Renal cortical epithelial cell (primary cell): Measurements from ENCODE around the gene SLC35F5. TPM values are rescaled to one million over a fixed set of nuclear protein-coding genes. Genes with fewer than 3 reads are reported as not detected.
A peak's percentile ranks its signal among the peaks of the same experiment; 100 is the strongest.
"Not testable (repeated sequence)": the region's sequence is repeated elsewhere in the genome, so short reads cannot be mapped to it uniquely, and the experiment has no call there.

Experiments used
- DNase-seq: peaks from one replicate; pipeline ENCODE4 v3.0.0-alpha.2; 2011; ENCODE audit warnings: low read depth
- total RNA-seq: library from RNA; depleted of rRNA; stranded (reverse); fragments of >200 nt; gene quantifications from 2 replicates; pipeline ENCODE4 v1.2.3, GENCODE V29; 2014

SLC35F5 gene, protein sequence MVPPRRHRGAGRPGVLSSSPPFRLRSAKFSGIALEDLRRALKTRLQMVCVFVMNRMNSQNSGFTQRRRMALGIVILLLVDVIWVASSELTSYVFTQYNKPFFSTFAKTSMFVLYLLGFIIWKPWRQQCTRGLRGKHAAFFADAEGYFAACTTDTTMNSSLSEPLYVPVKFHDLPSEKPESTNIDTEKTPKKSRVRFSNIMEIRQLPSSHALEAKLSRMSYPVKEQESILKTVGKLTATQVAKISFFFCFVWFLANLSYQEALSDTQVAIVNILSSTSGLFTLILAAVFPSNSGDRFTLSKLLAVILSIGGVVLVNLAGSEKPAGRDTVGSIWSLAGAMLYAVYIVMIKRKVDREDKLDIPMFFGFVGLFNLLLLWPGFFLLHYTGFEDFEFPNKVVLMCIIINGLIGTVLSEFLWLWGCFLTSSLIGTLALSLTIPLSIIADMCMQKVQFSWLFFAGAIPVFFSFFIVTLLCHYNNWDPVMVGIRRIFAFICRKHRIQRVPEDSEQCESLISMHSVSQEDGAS
- total RNA-seq = 381 and 427 TPM in 2 replicates

DNA sequence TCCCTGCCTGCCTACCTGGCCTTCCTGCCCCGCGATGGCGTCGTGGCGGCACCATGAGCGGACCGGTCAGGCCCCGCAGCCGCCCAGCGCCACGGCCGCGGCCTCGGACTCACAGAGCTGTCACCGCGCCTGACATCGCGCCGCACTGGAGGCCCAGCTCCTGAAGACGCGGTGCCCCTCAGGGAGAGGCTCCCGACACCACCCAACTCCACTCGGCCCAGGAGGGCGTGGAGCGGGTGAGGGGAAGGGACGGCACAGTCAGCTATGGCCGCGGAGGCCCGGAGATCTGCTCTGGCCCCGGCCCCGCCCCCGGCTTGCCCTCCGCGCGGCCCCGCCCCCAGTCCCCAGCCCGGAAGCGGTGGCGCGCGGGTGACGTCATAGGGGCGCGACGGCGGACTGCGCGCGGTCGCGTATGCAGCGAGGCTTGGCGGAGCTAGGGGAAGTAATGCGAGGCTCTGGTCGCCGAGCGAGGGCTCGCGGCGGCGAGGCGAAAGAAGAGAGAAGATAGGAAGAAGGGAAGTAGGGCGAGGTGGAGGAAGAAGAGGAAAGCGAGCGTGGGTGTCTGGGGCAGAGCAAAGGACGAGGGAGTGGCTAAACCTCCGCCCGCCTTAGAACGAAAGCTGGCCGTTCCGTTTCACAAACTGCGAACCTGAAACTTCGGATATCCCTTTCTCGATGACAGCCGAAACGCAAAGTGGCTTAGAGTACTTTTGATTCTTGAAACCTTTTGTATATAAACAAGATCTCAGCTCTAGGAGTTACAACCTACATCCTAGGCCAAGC is at the start of gene SLC35F5:
Gene SLC35F5, minus strand, starts transcription at position 288 of the 783 bp plus-strand sequence. Its CDS starts 233 bp downstream, at position 55.
- peak; percentile 63 for DNase-seq

DNA sequence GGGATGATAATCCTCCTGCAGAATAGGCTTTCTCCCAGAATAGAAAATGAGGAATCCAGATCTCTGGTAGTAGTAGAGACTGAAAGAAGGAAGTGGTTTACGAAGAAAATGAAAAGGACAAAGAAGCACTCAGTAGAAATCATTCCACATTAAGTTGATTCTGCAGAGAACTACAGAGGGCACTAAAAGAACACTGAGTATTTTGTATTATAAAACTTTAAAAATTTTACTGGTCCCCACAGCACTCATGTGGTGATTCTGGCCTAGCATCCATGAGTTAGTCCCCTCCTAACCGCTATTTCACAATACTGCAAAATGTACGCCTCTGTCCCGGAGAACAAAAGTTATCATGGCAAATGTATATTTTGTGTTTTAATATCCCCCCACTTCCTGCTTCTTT is 42.9 kb upstream of the SLC35F5 start:
- DNase-seq = no peak

DNA sequence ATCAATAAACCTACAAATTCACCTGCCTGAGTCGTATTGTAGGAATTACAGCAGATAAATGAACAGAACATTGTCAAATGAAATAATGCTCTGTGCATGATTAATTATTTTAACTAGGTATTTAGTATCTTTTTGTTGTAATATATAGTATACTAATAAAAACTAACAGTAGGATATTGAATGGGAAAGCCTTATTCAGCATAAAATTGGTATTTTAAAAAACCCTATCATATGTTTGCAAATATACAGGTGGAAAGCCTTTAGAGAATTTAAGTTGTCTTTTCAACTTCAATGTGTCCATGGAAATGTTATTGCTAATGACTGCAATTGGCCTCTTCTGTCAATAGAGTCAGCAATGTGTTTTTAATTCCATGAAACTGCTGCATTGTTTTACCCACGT is 40.8 kb upstream of the SLC35F5 start:
- DNase-seq = no peak

DNA sequence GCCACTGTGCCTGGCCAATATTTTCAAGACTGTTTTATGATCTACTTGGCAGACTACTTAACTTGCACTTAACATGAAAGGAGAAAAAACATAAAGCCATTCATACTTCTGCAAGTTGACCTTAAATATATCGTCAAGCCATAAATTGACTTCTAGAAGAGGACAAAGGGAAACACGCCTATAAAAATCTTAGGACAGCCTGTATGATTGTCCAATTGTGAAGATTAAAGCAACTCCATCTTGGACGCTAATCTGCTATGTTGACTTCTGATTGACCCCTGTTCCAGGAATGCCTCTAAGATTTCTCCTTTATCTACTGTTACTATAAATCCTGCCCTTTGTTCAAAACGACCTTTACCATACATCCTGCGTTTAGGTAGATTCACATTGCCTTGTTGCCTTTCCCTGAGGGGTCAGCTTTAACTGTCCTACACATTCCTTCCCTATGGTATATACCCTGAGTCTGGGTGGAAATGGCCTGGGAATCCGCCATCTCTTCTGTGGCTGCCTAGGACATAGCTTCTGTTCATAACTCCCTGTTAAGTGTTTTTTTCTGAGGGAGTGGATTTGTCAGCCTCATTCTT is 40.2 kb upstream of the SLC35F5 start:
- DNase-seq = no peak

DNA sequence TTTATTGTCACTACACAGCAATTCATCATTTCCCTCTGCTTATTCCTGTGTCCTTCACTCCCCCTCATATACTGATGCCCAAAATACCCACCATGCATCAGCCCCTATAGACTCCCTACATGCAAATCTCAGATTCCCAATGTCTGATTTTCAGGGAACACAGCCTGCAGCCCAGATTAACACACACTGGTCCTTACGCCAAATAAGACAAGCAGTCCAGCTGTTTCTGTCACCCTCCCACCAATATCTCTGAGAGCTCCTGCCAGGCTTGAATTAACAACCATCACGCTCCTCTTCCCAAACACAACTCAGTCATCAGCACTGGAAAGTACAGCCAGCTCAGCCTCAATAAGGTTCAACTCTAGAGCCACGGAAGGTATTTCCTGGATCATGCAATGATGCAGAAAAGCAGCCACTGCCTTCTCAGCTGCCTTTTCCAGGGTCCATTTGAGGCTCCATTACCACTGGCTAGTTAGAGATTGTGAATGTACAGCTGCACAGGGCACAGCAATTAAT is 39.0 kb upstream of the SLC35F5 start:
- DNase-seq = peak; percentile 51

DNA sequence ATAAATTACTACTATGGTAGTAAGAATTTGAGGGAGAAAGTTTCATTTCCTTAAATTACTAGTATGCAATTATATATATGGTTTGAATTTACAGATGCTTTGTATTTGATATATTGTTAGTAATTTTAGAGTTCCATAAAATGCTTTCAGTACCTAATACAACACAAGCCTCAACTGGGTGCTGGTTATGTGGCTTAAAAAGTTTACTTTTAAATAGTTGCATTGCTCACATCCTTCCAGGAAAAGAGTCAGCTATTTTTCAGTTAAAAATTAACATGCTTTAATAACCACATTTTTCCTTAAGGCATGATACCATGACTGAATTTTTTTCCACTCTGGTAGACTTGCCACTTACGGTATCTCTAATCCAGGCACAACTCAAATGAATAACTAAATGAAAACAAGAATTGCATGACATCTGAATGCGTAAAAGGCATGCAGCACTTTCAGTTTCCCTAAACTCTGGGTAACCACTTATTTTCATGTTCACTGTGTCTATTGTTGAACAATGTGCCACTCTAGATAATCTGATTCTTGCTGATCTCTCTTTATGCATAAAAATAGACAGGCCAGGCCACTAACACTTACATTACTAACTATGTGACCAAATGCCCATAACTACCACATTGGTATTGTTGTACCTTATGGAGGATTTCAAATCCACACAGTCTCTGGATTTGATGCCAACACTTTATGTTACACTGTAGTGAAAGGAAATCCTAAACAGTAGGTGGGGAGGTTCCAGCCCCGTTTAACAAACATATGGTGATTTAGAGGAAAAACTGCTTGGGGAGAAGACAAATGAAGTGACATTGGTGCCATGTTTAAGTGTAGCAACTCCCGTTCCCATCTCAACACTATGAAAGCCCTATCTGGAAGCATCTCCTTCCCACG is 35.5 kb upstream of the SLC35F5 start:
- DNase-seq = peak; percentile 100

DNA sequence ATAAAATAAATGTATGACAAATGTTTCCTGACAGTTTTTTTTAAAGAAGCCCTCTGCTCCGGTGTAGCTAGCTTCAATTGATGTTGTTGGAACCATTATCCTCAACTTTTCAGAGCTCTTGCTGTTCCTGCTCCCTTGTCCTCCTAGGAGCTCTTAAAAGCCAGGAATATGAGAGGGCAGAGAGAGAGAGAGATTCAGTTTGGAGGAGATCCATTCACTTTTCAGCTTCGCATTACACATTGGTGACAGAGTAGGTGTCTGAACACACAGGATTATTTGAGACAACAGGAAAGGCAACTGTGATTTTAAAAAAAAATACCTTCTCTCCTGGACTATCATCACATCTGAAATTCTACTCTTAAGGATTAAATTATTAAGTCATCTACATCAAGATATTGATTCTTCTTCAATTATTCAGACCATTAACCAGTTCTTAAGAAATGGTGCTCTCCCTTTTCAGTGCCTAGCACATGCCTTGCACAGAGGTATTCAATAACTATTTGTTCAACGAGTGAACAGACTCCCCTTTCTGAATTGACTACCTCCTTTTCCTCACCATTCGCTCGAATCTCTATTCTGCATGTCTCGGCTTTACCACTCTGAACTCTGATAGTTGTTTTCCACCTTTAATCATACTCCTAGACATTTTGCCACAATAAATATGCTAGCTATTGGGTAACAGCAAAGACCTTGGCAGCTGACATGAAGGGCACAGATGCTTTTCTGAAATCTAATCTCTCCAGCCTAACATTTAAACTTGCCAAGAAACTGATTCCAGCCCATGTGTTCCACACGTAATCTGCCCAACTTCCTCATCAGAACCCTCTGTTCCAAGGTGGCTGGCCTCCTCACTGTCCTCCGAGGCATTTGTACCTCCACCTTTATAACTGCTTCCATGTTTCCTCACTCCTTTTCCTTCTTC is 28.6 kb upstream of the SLC35F5 start:
- no peak for DNase-seq

DNA sequence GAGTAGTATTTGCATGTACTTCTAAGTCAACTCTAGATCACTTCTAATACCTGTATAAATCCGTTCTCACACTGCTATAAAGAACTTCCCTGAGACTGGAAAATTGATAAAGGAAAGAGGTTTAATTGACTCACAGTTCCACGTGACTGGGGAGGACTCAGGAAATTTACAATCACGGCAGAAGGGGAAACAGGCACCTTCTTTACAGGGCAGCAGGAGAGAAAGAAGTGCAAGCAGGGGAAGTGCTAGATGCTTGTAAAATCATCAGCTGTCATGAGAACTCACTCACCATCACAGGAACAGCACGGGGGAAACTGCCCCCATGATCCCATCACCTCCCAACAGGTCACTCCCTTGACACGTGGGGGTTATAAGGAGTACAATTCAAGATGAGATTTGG is 24.0 kb upstream of the SLC35F5 start:
- no peak for DNase-seq

DNA sequence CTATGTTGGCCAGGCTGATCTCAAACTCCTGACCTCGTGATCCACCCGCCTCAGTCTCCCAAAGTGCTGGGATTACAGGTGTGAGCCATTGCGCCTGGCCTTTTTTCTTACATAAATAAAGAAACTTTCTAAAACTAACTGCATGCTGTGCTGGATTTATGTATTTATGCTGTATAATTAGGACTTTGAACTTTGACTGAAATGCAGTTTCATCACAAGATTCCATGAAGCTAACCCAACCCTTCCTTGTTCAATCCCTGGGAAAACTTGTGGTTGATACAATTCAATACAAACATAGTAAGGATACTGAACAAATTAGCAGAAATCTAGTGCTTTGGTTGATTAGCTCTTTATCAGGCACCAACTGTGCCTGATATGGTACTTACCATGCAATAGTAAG is 20.9 kb upstream of the SLC35F5 start:
- peak; percentile 46 for DNase-seq

DNA sequence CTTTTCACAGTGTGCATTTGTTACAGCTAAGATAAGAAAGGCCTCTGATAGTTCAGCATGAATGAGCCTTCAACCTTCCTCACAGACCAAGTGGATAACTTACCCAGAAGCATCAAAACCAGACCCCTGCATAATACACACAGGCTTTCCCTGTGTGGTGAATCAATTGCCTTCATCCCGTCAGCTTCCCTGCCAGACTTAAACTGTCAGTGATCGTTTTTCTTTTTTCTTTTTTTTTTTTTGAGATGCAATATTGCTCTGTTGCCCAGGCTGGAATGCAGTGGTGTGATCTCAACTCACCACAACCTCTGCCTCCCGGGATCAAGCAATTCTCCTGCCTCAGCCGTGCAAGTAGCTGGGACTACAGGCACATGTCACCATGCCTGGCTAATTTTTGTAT is 20.5 kb upstream of the SLC35F5 start:
- peak; percentile 73 for DNase-seq

DNA sequence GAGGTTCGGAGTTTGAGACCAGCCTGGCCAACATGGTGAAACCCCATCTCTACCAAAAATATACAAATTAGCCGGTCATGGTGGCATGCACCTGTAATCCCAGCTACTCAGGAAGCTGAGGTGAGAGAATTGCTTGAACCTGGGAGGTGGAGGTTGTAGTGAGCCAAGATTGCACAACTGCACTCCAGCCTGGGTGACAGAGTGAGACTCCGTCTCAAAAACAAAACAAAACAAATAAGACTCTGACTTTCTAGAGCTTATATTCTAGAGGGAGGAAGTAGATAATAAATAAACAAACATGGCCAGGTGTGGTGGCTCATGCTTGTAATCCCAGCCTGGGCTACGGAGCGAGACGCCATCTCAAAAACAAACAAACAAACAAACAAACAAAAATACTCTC is 18.2 kb upstream of the SLC35F5 start:
- DNase-seq = not testable (repeated sequence)

DNA sequence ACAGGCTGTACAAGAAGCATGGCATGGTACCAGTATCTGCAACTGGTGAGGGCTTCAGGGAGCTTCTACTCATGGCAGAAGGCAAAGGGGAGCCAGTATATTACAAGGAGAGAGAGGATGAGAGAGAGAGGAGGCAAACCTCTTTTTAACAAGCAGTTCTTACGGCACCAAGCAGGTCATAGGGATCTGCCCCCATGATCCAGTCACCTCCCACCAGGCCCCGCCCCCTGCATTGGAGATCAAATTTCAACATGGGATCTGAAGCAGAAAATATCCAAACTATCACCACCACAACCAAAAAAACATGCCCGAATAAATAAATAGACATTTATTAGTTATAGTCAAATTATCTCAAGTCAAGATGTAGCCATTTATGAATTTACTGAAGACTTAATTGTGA is 14.5 kb upstream of the SLC35F5 start:
- DNase-seq = no peak

DNA sequence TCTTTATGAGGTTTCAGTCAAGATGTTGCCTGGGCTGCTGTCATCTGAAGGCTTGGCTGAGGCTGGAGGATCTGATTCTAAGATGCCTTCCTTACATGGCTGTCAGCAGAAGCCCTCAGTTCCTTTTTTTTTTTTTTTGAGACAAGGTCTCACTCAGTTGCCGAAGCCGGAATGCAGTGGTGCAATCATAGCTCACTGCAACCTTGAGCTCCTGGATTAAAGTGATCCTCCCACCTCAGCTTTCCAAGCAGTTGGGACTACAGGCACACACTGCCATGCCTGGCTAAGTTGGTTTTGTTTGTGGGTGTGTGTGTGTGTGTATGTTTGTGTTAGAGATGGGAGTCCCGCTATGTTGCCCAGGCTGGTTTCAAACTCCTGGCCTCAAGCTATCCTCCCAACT is 13.1 kb upstream of the SLC35F5 start:
- DNase-seq = no peak

DNA sequence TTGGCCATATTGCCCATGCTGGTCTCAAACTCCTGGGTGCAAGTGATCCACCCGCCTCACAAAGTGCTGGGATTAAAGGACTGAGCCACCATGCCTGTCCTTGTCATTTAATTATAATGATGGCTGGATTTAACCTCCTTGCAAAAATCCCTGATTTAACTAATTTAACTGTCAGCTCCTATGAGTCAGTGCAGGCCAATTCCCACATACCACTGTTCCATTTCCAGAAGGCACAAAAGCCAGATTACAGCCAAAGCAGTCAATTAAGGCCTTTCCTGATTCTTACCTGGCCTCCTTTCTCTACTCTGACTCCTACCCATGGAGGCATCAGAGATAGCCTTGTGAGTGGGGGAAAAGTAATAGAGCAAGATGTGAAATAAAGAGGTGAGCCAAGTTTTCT is 12.3 kb upstream of the SLC35F5 start:
- DNase-seq = peak; percentile 66

DNA sequence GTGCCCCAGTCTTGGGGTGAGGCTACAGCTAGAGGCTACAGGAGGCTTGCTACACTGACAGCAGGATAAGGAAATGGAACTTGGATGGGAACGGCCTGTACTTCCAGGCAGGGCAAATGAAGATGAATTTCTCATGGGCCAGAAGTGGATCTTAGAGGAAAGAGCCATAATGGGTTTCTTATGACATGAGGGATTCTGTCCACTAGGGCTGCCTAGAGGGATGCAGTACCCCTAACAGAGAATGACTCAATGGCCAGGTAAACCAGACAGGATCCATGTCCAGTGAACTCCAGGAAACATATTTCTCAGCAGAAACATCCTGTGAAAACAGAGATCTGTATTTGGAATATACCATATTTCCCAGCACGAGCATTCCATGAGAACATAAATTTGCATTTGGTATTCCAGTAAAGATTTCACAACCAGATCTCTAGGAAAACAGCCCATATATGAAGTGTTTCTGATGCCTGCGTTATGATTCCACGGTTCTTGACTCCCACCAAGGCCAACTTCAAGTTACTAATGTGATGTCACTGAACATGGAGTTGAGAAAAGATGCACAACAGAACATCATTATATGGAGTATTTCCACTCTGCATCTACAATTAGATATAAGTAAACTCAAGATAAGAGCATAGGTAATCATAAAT is 11.5 kb upstream of the SLC35F5 start:
- no peak for DNase-seq

DNA sequence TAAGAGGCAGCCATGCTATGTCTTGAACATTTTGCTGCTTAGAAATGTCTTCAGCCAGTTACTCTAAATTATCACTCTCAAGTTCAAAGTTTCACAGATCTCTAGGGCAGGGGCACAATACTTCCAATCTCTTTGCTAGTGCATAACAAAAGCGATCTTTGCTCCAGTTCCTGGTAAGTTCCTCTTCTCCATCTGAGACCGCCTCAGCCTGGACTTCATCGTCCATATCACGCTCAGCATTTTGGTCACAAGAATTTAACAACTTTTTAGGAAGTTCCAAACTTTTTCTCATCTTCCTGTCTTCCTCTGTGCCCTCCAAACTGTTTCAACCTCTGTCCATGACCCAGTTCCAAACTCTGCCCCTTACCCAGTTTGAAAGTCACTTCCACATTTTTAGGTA is 8.8 kb upstream of the SLC35F5 start:
- no peak for DNase-seq

DNA sequence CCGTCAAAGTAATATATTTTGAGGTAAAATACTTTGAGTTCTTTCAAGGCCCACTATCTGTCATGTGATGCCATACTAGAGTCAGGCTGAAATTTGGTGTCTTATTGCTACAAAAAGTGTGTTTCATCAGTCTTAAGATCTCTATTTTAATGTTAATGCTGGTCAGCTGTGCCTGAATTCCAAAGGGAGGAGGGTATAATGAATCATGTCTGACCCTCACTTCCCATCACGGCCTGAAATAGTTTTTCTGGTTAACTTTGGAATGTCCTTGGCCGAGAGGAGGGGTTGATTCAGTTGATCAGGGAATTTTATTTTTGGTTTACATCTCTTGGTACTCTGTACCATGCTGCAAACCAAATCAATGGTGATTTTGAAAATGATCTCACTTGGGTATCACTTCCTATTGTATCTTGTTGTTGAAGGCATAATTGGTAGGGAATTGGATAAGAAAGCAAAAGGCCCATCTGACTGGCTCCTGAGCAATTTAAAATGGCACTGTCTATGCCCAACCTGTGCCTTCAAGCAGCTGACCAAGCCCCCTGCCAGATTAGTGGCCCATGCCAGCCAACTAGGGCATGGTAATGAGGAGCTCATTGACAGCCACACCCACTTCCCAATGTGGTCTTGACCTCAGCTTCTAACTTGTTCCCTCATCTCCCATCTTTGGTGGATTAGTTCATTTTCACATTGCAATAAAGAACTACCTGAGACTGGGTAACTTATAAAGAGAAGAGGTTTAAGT is 6.1 kb upstream of the SLC35F5 start:
- peak; percentile 80 for DNase-seq

DNA sequence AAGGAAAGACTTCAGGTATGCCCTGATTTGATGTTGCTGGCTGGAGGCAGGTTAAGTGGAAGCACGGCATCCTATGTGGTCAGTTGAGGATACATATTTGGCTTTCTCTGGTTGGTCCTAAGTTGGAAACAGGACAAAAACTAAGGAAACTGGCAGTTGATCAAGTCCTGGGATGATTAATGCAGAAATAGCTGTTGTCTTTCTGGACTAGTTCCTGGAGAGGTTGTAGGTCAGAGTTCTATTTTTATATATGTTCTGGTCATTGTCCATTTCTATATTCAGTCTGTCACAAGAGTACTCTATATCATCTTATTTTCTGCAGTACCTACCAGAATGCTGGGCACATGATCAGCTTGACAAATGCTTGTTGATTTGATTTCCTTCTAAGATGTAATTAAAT is 4.0 kb upstream of the SLC35F5 start:
- peak; percentile 35 for DNase-seq

DNA sequence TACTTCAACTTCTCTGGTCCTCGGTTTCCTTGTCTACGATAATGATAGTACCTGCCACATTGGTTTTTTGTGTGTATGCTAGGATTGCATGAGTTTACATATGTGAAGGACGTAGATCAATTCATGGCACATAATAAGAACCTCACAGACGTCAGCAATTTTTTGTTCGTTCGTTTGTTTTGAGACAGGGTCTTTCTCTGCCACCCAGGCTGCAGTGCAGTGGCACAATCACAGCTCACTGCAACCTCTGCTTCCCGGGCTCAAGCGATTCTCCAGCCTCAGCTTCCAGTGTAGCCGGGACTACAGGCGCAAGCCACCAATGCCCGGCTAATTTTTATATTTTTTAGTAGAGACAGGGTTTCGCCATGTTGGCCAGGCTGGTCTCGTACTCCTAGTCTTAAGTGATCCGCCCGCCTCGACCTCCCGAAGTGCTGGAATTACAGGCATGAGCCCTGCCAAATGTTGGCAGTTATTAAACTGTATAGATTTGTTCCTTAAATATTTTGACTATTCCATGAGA is 756 bp upstream of the SLC35F5 start:
- no peak for DNase-seq
